AG04450 (cell line): Measurements from ENCODE around the gene STRIP2. TPM values are rescaled to one million over a fixed set of nuclear protein-coding genes. Genes with fewer than 3 reads are reported as not detected.
A peak's percentile ranks its signal among the peaks of the same experiment; 100 is the strongest.

Experiments used
- CTCF ChIA-PET: fragments of 300-600, 350-600 bp; formaldehyde crosslinking; extraction: SDS; loops from one replicate; lab custom pipeline; 2022; ENCODE audit warnings: antibody characterized with exemption, inconsistent platforms; lab: Charles Lee
- POLR2A ChIA-PET: fragments of 350-600 bp; formaldehyde crosslinking; extraction: SDS; loops from one replicate; lab custom pipeline; 2021; ENCODE audit warnings: antibody characterized with exemption, inconsistent platforms; lab: Yijun Ruan, JAX
- DNase-seq: peaks from one replicate; pipeline ENCODE4 v3.0.0-alpha.2; 2011; ENCODE audit warnings: low read depth, low spot score
- H3K27ac ChIP-seq: one replicate; pipeline ENCODE4 v1.5.1; 2012; ENCODE audit warnings: low read depth, low read length, control low read depth
- H3K27me3 ChIP-seq: one replicate; pipeline ENCODE4 v1.6.0; 2012; ENCODE audit warnings: low read length; ENCODE audit not compliant: control insufficient read depth, insufficient read depth
- H3K4me3 ChIP-seq: 2 replicates; pipeline ENCODE4 v1.5.1; 2011; ENCODE audit warnings: mild to moderate bottlenecking, low read depth, low read length, control low read depth
- H3K9me3 ChIP-seq: 2 replicates; pipeline ENCODE4 v1.5.1; 2012; ENCODE audit warnings: low read length; ENCODE audit not compliant: control insufficient read depth, insufficient read depth
- polyA plus RNA-seq: library from polyadenylated mRNA; depleted of rRNA; stranded (reverse); fragments of >200 nt; gene quantifications from 2 replicates; pipeline ENCODE4 v1.2.3, GENCODE V29; 2011
- TF ChIP-seq, protein P1 (sequence below): IDR thresholded peaks from 2 replicates; pipeline ENCODE4 v1.5.1; 2011; ENCODE audit warnings: low read depth, low read length, control low read depth, inconsistent platforms

STRIP2 gene
- polyA plus RNA-seq, 1 experiment: 1.7 TPM

DNA sequence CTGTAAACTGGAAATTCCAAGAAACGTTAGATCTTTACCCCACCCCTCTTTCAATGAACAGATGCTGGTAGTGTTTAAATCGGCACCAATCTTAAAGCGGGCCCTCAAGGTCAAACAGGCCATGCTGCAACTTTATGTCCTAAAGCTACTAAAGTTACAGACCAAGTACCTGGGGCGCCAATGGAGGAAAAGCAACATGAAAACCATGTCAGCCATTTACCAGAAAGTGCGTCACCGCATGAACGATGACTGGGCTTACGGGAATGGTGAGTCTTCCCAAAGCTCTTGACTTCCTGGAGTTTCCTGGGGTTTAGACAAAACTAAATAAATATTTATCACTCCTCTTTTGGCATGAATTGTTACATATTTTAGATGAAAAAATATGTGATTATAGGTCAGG, 48.5 kb downstream of the STRIP2 start:
- TF ChIP-seq, protein P1, sequence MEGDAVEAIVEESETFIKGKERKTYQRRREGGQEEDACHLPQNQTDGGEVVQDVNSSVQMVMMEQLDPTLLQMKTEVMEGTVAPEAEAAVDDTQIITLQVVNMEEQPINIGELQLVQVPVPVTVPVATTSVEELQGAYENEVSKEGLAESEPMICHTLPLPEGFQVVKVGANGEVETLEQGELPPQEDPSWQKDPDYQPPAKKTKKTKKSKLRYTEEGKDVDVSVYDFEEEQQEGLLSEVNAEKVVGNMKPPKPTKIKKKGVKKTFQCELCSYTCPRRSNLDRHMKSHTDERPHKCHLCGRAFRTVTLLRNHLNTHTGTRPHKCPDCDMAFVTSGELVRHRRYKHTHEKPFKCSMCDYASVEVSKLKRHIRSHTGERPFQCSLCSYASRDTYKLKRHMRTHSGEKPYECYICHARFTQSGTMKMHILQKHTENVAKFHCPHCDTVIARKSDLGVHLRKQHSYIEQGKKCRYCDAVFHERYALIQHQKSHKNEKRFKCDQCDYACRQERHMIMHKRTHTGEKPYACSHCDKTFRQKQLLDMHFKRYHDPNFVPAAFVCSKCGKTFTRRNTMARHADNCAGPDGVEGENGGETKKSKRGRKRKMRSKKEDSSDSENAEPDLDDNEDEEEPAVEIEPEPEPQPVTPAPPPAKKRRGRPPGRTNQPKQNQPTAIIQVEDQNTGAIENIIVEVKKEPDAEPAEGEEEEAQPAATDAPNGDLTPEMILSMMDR: no peak
- Histone ChIP-seq H3K9me3 (no peaks in the 10 kb centered on the region), H3K27me3 (no peaks in the 10 kb centered on the region), H3K27ac (no peak overlapping the region), H3K4me3 (no peak overlapping the region)
- ChIA-PET CTCF (interaction anchor here (0.7 to 1.1 kb wide), 3 partner anchors 11 to 161 kb away, joined by 3 to 5 read pairs (median 4); no protein-coding TSS in a partner anchor), POLR2A (no interaction called here)
- no peak for DNase-seq

DNA sequence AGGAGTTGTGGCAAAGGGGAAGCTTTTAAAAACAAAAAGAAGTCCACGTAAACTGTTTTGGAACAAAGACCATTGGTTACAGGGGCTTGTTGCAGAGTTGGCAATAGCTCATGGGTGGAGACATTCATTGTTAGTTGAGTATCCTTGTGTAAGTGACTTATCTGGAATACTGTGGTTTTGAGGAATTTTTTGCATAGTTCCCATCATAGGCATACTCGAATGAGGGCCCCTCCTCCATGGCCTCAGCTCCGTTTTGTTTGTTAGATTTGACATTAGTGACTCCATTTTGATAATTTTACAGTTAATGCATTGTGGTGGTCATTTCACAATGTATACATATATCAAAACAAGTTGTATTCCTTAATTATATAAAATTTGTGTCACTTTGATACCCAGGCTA, 55.3 kb downstream of the STRIP2 start:
- CTCF ChIA-PET: interaction anchor here (1.0 kb wide), 2 partner anchors 147 to 154 kb away, joined by 3 read pairs; no protein-coding TSS in a partner anchor
- peak; percentile 72 for DNase-seq
- TF ChIP-seq, protein P1: no peak
- H3K27ac ChIP-seq: no peak overlapping the region
- POLR2A ChIA-PET: interaction anchor here (0.7 to 0.9 kb wide), 2 partner anchors 8 to 100 kb away, joined by 3 to 4 read pairs; no protein-coding TSS in a partner anchor
- no peaks in the 10 kb centered on the region for H3K9me3 ChIP-seq
- no peak overlapping the region for H3K4me3 ChIP-seq
- no peaks in the 10 kb centered on the region for H3K27me3 ChIP-seq

DNA sequence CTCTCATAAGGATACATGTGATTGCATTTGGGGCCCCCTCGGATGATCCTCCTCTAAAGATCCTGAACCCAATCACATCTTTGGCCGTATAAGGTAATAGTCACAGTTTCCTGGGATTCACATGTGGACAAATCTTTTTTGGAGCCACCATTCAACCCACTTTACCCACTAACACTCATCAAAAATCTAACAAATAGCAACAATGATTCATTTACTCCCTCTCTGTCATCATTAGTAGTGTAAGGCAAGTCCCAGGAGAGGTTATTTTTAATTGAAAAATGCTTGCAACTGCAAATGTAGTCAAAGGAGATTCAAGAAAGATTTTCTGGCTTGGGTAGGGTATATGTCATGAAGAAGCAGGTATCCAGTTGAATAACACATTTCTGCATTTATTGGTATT, 58.2 kb downstream of the STRIP2 start:
- no peak overlapping the region for H3K4me3 ChIP-seq
- CTCF ChIA-PET: no interaction called here

DNA sequence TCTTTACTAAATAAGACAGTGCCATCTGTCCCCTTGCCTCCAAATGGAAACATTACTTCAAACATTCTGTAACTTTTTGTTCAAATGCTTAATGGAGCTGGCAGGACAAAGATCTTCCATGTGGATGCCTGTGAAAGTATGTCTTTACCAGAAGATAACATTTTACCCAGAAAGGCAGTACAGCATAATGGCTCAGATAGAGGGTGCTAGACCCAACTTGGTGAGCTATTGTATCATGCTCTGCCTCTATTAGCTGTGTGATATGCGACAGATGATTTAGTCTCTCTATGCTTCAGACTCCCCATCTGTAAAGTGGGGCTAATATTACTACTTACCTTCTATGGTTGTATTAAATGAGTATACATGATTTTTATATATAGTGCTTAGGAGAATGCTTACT, 59.3 kb downstream of the STRIP2 start:
- TF ChIP-seq, protein P1: 0 out of 2 replicates have a peak, but pooled peaks have one; percentile 7
- ChIA-PET CTCF (interaction anchor here (0.6 to 0.9 kb wide), 2 partner anchors 31 to 337 kb away, joined by 3 read pairs; no protein-coding TSS in a partner anchor), POLR2A (interaction anchor here (0.7 to 1.3 kb wide), 2 partner anchors 13 to 119 kb away, joined by 3 to 4 read pairs; no protein-coding TSS in a partner anchor)
- Histone ChIP-seq H3K9me3 (no peaks in the 10 kb centered on the region), H3K27ac (no peak overlapping the region), H3K27me3 (peaks cover under 1% of the 10 kb centered on the region), H3K4me3 (no peak overlapping the region)
- no peak for DNase-seq

More for the DNA sequence above, 58.2 kb downstream of the STRIP2 start:
- Histone ChIP-seq H3K27ac (no peak overlapping the region), H3K27me3 (no peaks in the 10 kb centered on the region), H3K9me3 (no peaks in the 10 kb centered on the region)
- POLR2A ChIA-PET: no interaction called here
- TF ChIP-seq, protein P1: no peak
- no peak for DNase-seq

DNA sequence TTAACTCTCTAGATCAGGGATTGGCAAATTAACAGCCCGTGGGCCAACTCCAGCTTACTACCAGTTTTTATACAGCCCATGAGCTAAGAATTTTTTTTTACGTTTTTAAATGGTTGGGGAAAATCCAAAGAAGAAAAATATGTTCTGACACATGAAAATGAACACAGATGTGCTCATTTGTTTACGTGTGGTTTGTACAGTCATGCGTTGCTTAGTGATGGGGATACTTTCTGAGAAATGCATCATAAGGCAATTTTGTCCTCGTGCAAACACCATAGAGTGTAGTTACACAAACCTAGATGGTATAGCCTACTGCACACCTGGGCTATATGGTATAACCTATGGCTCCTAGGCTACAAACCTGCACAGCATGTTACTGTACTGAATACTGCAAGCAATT, 59.8 kb downstream of the STRIP2 start:
- TF ChIP-seq, protein P1: no peak
- H3K27me3 ChIP-seq: peaks cover 2% of the 10 kb centered on the region
- H3K9me3 ChIP-seq: no peaks in the 10 kb centered on the region
- H3K4me3 ChIP-seq: no peak overlapping the region
- H3K27ac ChIP-seq: no peak overlapping the region
- DNase-seq: peak; percentile 83
- ChIA-PET CTCF (interaction anchor here (0.6 to 0.9 kb wide), 2 partner anchors 30 to 336 kb away, joined by 3 read pairs; no protein-coding TSS in a partner anchor), POLR2A (interaction anchor here (0.7 to 1.3 kb wide), 2 partner anchors 13 to 119 kb away, joined by 3 to 4 read pairs; no protein-coding TSS in a partner anchor)
